ENCODE results near the gene INPP1. TPM values are rescaled to one million over a fixed set of nuclear protein-coding genes. Genes with fewer than 3 reads are reported as not detected.
A peak's percentile ranks its signal among the peaks of the same experiment; 100 is the strongest.

Gene INPP1
- total RNA-seq, 6 donors from 2014 or later = 17.6 to 37.6 (median 26.9) TPM

DNA sequence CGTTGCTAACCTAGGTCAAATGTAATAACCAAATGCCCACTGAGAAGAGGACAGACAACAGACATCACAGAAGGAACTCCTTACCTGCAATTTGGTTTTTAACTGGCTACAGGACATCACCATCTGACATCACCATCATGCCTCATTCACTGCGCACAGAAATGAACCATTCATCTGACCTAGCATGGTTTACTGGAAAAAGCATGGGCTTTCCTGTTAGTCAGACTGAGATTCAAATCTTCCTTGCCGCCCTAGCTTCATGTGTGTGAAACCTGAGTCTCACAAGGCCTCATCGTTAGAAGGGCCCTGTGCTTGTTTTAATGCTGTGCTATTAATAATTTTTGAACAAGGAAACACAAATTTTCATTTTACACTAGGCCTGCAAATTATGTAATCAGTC lies 22.7 kb upstream of the INPP1 start:
- Histone ChIP-seq H3K4me3 (no peak overlapping the region), H3K9me3 (no peaks in the 10 kb centered on the region), H3K27ac (peak overlapping the region in 3 of 4 donors; percentile 82 to 94 (median 85)), H3K4me1 (peaks cover 10 to 28% (median 13%) of the 10 kb centered on the region in 4 donors), H3K36me3 (no peaks in the 10 kb centered on the region), H3K27me3 (no peaks in the 10 kb centered on the region)
- WGBS, 2 donors = 86 to 87% methylated on average over 4 of the region's 4 CpGs
- DNase-seq = no peak
- ATAC-seq (ENCODE audit: low FRiP score in 2 of 2) = no peak
- no peak for TF ChIP-seq POLR2A (IDR thresholded peaks at IDR 0.05)
- TF ChIP-seq POLR2AphosphoS5 (IDR thresholded peaks at IDR 0.05) = no peak
- TF ChIP-seq, protein P1, sequence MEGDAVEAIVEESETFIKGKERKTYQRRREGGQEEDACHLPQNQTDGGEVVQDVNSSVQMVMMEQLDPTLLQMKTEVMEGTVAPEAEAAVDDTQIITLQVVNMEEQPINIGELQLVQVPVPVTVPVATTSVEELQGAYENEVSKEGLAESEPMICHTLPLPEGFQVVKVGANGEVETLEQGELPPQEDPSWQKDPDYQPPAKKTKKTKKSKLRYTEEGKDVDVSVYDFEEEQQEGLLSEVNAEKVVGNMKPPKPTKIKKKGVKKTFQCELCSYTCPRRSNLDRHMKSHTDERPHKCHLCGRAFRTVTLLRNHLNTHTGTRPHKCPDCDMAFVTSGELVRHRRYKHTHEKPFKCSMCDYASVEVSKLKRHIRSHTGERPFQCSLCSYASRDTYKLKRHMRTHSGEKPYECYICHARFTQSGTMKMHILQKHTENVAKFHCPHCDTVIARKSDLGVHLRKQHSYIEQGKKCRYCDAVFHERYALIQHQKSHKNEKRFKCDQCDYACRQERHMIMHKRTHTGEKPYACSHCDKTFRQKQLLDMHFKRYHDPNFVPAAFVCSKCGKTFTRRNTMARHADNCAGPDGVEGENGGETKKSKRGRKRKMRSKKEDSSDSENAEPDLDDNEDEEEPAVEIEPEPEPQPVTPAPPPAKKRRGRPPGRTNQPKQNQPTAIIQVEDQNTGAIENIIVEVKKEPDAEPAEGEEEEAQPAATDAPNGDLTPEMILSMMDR (IDR thresholded peaks at IDR 0.05) = no peak
- TF ChIP-seq EP300 (IDR thresholded peaks at IDR 0.05) = no peak

DNA sequence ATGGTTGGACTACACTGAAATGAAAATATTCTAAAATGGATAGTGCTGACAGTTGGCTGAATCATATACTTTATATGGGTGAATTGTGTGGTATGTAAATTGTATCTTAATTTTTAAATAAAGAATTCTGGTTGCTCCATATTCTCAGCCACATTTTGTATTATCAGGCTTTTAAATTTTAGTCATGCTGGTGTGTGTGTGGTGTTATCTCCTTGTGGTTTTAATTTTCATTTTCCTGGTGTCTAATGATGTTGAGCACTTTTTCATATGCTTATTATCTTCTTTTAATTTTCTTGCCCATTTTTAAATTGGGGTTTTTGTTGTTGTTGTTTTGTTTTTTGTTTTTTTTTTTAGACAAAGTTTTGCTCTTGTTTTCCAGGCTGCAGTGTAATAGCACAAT lies 20.0 kb upstream of the INPP1 start:
- TF ChIP-seq POLR2AphosphoS5 (IDR thresholded peaks at IDR 0.05) (no peak), EP300 (IDR thresholded peaks at IDR 0.05) (no peak), POLR2A (IDR thresholded peaks at IDR 0.05) (no peak)
- TF ChIP-seq, protein P1 (IDR thresholded peaks at IDR 0.05) = no peak
- Histone ChIP-seq H3K27me3 (no peaks in the 10 kb centered on the region), H3K27ac (no peak overlapping the region), H3K36me3 (no peaks in the 10 kb centered on the region), H3K4me1 (peaks cover 5 to 15% (median 8%) of the 10 kb centered on the region in 4 donors), H3K4me3 (no peak overlapping the region), H3K9me3 (no peaks in the 10 kb centered on the region)
- ATAC-seq (ENCODE audit: low FRiP score in 2 of 2) (no peak), DNase-seq (no peak)

DNA sequence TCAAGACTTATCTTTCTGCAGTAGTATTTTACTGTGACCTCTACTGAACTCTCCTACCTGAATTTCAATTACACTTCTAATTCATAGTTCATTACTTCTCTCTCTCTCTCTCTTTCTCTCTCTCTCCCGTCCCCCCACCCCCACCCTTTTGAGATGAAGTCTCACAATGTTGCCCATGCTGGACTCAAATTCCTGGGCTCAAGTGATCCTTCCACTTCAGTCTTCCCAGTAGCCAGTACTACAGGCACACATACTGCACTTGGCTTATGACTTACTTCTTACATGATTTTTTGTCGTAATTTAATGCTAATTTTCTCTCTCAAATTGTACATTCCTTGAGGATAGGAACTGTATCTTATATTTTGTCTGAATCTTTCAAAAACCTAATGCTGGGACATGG lies 17.8 kb upstream of the INPP1 start:
- Histone ChIP-seq H3K9me3 (no peaks in the 10 kb centered on the region), H3K4me3 (no peak overlapping the region), H3K27ac (no peak overlapping the region), H3K4me1 (peaks cover 0 to under 1% (median 0%) of the 10 kb centered on the region in 4 donors), H3K27me3 (no peaks in the 10 kb centered on the region), H3K36me3 (no peaks in the 10 kb centered on the region)
- TF ChIP-seq POLR2A (IDR thresholded peaks at IDR 0.05) = no peak
- no peak for TF ChIP-seq EP300 (IDR thresholded peaks at IDR 0.05)
- TF ChIP-seq, protein P1 (IDR thresholded peaks at IDR 0.05) = no peak
- TF ChIP-seq POLR2AphosphoS5 (IDR thresholded peaks at IDR 0.05) = no peak
- no peak for ATAC-seq (ENCODE audit: low FRiP score in 2 of 2)
- WGBS, 2 donors = 67 to 74% methylated on average over 2 of the region's 2 CpGs
- no peak for DNase-seq

DNA sequence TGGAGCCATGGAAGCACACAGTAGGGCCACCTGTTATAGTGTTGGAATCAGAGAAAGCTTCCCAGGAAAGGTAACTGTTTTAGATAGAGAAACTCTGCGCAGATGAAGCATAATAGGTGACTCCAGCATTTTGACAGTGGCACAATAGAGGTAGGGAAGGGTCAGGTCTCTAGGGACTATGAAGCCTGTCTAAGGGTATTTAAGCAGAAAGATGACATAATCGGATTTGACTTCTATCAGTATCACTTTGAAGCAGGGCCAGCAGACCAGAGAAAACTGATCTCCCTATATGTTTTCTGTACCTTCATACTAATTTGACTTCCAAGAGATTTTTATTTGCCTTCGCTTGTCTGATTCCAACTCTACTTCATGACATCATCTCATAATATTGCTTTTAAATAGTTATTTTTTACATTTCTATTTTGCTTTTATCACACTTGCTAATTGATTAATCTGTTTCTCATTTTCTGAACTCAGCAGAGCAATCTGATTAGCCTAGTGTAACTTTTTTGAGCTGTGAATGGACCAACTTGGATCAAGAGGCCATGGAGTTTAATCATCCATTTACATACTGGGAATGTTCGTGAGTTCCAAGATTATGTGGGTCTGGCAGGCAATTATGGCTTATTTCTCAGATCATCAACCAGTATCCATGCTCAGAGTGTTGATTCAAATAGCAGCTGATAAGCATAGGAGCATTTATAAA lies 15.4 kb upstream of the INPP1 start:
- DNase-seq = no peak
- TF ChIP-seq, protein P1 (IDR thresholded peaks at IDR 0.05) = no peak
- TF ChIP-seq POLR2A (IDR thresholded peaks at IDR 0.05) = no peak
- TF ChIP-seq POLR2AphosphoS5 (IDR thresholded peaks at IDR 0.05) = no peak
- no peak for TF ChIP-seq EP300 (IDR thresholded peaks at IDR 0.05)

More for the DNA sequence above, 15.4 kb upstream of the INPP1 start:
- H3K4me3 ChIP-seq = no peak overlapping the region
- H3K4me1 ChIP-seq = no peaks in the 10 kb centered on the region
- 80 to 88% methylated on average over 4 of the region's 4 CpGs for WGBS, 2 donors
- H3K27ac ChIP-seq = no peak overlapping the region
- H3K9me3 ChIP-seq = no peaks in the 10 kb centered on the region
- H3K36me3 ChIP-seq = no peaks in the 10 kb centered on the region
- H3K27me3 ChIP-seq = no peaks in the 10 kb centered on the region
- no peak for ATAC-seq (ENCODE audit: low FRiP score in 2 of 2)

Measured in upper lobe of left lung (tissue), 6 donors.